Tibial artery (tissue), 4 donors: Measurements from ENCODE around the gene SRSF4.
"Not testable (repeated sequence)": the region's sequence is repeated elsewhere in the genome, so short reads cannot be mapped to it uniquely, and the experiment has no call there.

Source experiments
- DNase-seq, 2 donors: peaks; one replicate each; pipeline ENCODE4 v3.0.0-alpha.2; 2019
- H3K27ac ChIP-seq, 2 donors: fragments of 200-600 bp; sonication (generic) in 1 of 2; 1 replicate in 1 of 2; 2 replicates in 1 of 2; pipeline ENCODE4 v1.5.1; 2018 to 2019; ENCODE audit warnings: mild to moderate bottlenecking in 1 of 2
- H3K27me3 ChIP-seq, 2 donors: fragments of 200-600 bp; sonication (generic) in 1 of 2; one replicate each; pipeline versions ENCODE4 v1.5.1 to v1.6.0; 2016 to 2019
- H3K36me3 ChIP-seq, 3 donors: fragments of 200-600 bp; sonication (generic) in 2 of 3; one replicate each; pipeline ENCODE4 v1.5.1; 2016 to 2019; ENCODE audit warnings: mild to moderate bottlenecking in 2 of 3
- H3K4me1 ChIP-seq, 4 donors: fragments of 200-600 bp; sonication (generic) in 2 of 4; 1 replicate in 3 of 4; 2 replicates in 1 of 4; pipeline ENCODE4 v1.5.1; 2016 to 2019
- H3K4me3 ChIP-seq, 2 donors: fragments of 200-600 bp; sonication (generic) in 1 of 2; 1 replicate in 1 of 2; 2 replicates in 1 of 2; pipeline ENCODE4 v1.5.1; 2018 to 2019; ENCODE audit warnings: mild to moderate bottlenecking in 2 of 2
- H3K9me3 ChIP-seq, 3 donors: fragments of 200-600 bp; sonication (generic) in 1 of 3; one replicate each; pipeline ENCODE4 v1.5.1; 2016 to 2019
- intact Hi-C: fragments of 100-400 bp; cut with DNase I; formaldehyde crosslinking; loops from one replicate; pipeline ENCODE4 v1.15.0; 2023; ENCODE audit warnings: low total_unique reads
- TF ChIP-seq, protein P1 (sequence below), 2 experiments: fragments of 200-600 bp in 1 of 2; fragments of 450-650 bp in 1 of 2; IDR thresholded peaks; one replicate each; pipeline ENCODE4 v1.5.1; 2017 to 2019; ENCODE audit warnings: antibody characterized with exemption in 2 of 2, mild to moderate bottlenecking in 1 of 2, moderate library complexity in 1 of 2

SRSF4 gene

DNA sequence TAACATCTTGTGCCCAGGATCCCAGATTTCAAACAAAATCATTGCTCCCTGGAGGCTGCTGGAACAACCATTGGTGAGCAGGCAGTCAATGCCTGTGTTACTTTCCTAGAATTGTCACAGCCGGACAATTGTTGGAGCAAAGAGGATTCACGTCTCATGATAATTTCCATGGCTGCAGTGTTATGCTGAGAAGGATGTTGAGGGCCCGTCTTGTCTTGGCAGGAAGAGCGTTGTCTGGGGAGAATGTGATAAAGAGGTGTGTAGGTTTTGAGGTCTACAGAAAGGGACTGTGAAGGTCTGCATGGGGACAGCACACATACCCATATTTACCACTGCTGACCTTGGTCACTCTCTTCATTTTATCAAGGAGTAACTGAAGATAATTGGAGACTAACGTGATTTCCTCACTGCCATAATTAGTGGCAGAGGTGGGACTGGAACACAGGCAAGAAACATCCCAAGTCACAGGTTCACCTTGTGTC is 42.7 kb upstream of the SRSF4 start:
- intact Hi-C loops, result no loop called here
- TF ChIP-seq, protein P1, sequence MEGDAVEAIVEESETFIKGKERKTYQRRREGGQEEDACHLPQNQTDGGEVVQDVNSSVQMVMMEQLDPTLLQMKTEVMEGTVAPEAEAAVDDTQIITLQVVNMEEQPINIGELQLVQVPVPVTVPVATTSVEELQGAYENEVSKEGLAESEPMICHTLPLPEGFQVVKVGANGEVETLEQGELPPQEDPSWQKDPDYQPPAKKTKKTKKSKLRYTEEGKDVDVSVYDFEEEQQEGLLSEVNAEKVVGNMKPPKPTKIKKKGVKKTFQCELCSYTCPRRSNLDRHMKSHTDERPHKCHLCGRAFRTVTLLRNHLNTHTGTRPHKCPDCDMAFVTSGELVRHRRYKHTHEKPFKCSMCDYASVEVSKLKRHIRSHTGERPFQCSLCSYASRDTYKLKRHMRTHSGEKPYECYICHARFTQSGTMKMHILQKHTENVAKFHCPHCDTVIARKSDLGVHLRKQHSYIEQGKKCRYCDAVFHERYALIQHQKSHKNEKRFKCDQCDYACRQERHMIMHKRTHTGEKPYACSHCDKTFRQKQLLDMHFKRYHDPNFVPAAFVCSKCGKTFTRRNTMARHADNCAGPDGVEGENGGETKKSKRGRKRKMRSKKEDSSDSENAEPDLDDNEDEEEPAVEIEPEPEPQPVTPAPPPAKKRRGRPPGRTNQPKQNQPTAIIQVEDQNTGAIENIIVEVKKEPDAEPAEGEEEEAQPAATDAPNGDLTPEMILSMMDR (IDR thresholded peaks at IDR 0.05), result no peak
- DNase-seq, result no peak
- peaks cover 0 to 6% (median 0%) of the 10 kb centered on the region in 4 donors for H3K4me1 ChIP-seq
- H3K27me3 ChIP-seq, result no peaks in the 10 kb centered on the region
- H3K4me3 ChIP-seq, result no peak overlapping the region
- peaks cover 0 to 44% (median 31%) of the 10 kb centered on the region in 3 donors for H3K36me3 ChIP-seq
- H3K27ac ChIP-seq, result no peak overlapping the region
- no peaks in the 10 kb centered on the region for H3K9me3 ChIP-seq

DNA sequence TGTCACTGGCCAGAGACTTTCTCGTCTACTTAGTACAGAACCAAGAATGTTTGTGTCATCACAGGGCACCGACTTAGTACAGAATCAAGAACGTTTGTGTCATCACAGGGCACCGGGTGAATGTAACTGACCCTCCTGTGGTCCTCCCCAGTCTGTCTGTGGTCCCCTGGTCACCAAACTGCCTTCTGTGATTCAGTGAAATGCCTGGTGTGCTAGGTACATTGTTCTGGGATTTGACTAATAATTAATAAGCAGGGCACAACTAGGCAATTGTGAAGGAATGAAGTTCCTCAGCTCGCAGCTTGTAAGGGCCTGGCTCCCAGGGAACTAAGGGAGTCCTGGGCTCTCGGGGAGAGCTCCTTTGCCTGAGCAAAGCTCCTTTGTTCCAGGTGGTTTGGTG is 41.8 kb upstream of the SRSF4 start:
- Histone ChIP-seq H3K36me3 (peaks cover 0 to 53% (median 31%) of the 10 kb centered on the region in 3 donors), H3K27me3 (no peaks in the 10 kb centered on the region)
- intact Hi-C loops, result no loop called here

DNA sequence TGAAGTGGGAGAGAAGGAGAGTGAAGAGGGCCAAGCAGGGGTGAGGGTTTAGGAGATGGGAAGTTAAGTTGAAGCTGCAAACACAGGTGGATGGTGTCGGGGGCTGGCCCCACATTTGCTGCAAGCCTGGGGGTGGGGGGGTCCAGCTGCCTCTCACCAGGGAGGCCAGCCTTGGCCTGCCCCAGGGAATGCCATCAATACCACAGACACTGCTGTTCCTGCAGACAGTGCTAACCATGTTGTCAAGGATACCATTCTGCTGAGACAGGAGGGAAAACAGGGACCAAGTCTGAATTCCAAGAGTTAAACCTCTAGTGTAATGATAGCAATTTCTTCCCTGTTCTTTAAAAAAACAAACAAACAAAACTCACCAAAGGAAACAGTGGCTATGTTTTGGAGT is 41.0 kb upstream of the SRSF4 start:
- no peaks in the 10 kb centered on the region for H3K4me1 ChIP-seq
- TF ChIP-seq, protein P1 (IDR thresholded peaks at IDR 0.05), result no peak

More for the DNA sequence above, 41.8 kb upstream of the SRSF4 start:
- Histone ChIP-seq H3K4me3 (no peak overlapping the region), H3K27ac (no peak overlapping the region), H3K9me3 (no peaks in the 10 kb centered on the region), H3K4me1 (no peaks in the 10 kb centered on the region)
- no peak for DNase-seq
- TF ChIP-seq, protein P1 (IDR thresholded peaks at IDR 0.05), result no peak

DNA sequence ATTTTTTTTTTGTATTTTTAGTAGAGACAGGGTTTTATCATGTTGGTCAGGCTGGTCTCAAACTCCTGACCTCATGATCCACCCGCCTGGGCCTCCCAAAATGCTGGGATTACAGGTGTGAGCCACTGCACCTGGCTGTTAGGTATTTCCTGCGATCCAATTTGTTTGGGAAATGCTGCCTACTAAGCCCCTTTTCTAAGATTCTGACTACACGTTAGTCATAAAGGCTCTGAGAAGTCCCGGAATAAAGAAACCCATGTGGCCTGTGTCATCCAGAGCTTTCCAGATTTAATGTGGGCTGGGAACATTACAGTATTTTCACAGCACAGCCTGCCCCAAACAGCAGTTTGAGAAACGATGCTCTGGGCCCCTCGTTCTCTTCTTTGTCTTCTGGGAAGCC is 40.6 kb upstream of the SRSF4 start:
- DNase-seq, H3K27me3 ChIP-seq, H3K9me3 ChIP-seq, intact Hi-C loops, H3K27ac ChIP-seq, H3K4me1 ChIP-seq, H3K4me3 ChIP-seq: not testable (repeated sequence)
- H3K36me3 ChIP-seq, result peaks cover 0 to 60% (median 31%) of the 10 kb centered on the region in 3 donors

More for the DNA sequence above, 41.0 kb upstream of the SRSF4 start:
- Histone ChIP-seq H3K27ac (no peak overlapping the region), H3K36me3 (peaks cover 0 to 59% (median 31%) of the 10 kb centered on the region in 3 donors), H3K27me3 (no peaks in the 10 kb centered on the region), H3K4me3 (no peak overlapping the region), H3K9me3 (no peaks in the 10 kb centered on the region)
- no peak for DNase-seq
- intact Hi-C loops, result no loop called here

DNA sequence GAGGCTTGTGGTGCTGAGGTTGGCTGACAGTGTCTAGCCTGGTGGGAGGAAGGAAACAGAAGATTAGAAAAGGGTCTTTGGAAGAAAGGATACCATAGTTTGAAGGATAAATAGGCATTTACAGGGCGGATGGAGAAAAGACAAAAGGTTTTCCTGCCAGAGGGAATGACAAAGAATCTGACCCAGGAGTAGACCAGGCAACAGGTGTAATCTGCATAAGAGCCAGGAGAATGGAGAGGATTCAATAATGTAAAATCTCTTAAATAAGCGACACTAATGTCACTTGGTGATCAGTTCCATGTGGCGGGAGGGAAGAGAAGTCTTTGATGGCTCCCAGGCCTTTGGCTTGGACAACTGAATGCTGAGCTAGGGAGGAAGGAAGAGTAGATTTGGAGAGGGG is 39.6 kb upstream of the SRSF4 start:
- intact Hi-C loops, result no loop called here
- H3K27me3 ChIP-seq, result no peaks in the 10 kb centered on the region
- peaks cover under 1 to 64% (median 31%) of the 10 kb centered on the region in 3 donors for H3K36me3 ChIP-seq
- no peaks in the 10 kb centered on the region for H3K9me3 ChIP-seq
- H3K4me3 ChIP-seq, result no peak overlapping the region
- no peaks in the 10 kb centered on the region for H3K4me1 ChIP-seq
- TF ChIP-seq, protein P1 (IDR thresholded peaks at IDR 0.05), result no peak
- DNase-seq, result no peak
- H3K27ac ChIP-seq, result no peak overlapping the region

DNA sequence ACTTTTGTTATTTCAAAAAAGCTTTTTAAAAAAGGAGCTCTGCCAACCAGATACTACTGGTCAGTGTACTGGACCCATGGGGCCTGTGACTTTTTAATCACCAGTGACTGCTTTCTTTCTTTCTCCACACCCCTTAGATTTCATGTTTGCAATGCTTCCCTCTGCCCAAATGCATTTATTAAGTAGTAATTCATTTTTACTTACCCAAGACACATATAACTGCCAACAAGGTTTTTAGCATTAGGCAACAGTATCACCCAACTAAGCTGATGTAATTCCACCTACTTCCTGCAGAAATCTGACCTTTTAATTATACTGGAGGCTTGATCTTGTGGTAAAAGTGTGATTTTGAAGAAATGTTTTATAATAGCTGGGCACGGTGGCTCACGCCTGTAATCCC is 36.5 kb upstream of the SRSF4 start:
- peaks cover 18 to 67% (median 39%) of the 10 kb centered on the region in 3 donors for H3K36me3 ChIP-seq
- H3K9me3 ChIP-seq, result no peaks in the 10 kb centered on the region
- intact Hi-C loops, result no loop called here

More for the DNA sequence above, 36.5 kb upstream of the SRSF4 start:
- no peak overlapping the region for H3K27ac ChIP-seq
- no peak for DNase-seq
- H3K4me3 ChIP-seq, result no peak overlapping the region
- H3K27me3 ChIP-seq, result no peaks in the 10 kb centered on the region
- TF ChIP-seq, protein P1 (IDR thresholded peaks at IDR 0.05), result no peak
- H3K4me1 ChIP-seq, result no peaks in the 10 kb centered on the region
